Measurements from ENCODE around the gene DUSP7. TPM values are rescaled to one million over a fixed set of nuclear protein-coding genes. Genes with fewer than 3 reads are reported as not detected.

The DUSP7 gene
- polyA plus RNA-seq, 1 of the 3 experiments (the other 2 are of a cell fraction), result 25.8 TPM

- TF ChIP-seq MAX (IDR thresholded peaks at IDR 0.05; ENCODE audit: low read depth), result no peak
- no peak for TF ChIP-seq TCF12 (IDR thresholded peaks at IDR 0.05)
Observed at GRCh38 chr3:52104684-52105640, 48.6 kb upstream of the DUSP7 start (continued).

- no peak overlapping the region for H2AFZ ChIP-seq (ENCODE audit: low read depth)
- peaks cover 0 to 6% of the 10 kb centered on the region in 2 experiments; a peak in 2 of 4 replicates for H3K4me1 ChIP-seq (ENCODE audit: control insufficient read depth in 1 of 2, insufficient read depth in 2 of 2, low read depth in 1 of 2, low read length in 1 of 2)
- H3K9me3 ChIP-seq, result no peaks in the 10 kb centered on the region
- no peaks in the 10 kb centered on the region for H4K20me1 ChIP-seq (ENCODE audit: insufficient read depth)
- 0 out of 2 replicates have a peak, but pooled peaks cover 6% of the 10 kb centered on the region for H3K9me2 ChIP-seq
- 95% methylated on average over 4 of the region's 4 CpGs for WGBS (ENCODE audit: low lambda C conversion rate)
- POLR2A ChIA-PET, result no interaction called here
- no peaks in the 10 kb centered on the region for H3K79me2 ChIP-seq (ENCODE audit: insufficient read depth)
- no peak overlapping the region for H3K27ac ChIP-seq (ENCODE audit: low read depth in 2 of 2, low read length in 1 of 2)
- peaks cover 2 to 18% of the 10 kb centered on the region in 2 experiments for H3K36me3 ChIP-seq (replicated peaks in 1 of 2; ENCODE audit: control insufficient read depth in 1 of 2, insufficient read depth in 2 of 2, low read length in 1 of 2)
- CTCF ChIA-PET, result no interaction called here
- no peaks in the 10 kb centered on the region for H3K27me3 ChIP-seq (ENCODE audit: insufficient read depth)
- H3K4me3 ChIP-seq (ENCODE audit: low read depth in 2 of 2, low read length in 1 of 2), result no peak overlapping the region
- H3K9ac ChIP-seq, result no peak overlapping the region
- no peak for DNase-seq
- H3F3A ChIP-seq (replicated peaks; ENCODE audit: insufficient read depth), result no peaks in the 10 kb centered on the region
- H3K4me2 ChIP-seq, result no peak overlapping the region
- TF ChIP-seq EZH2phosphoT487 (IDR thresholded peaks at IDR 0.05; ENCODE audit: borderline replicate concordance, low read depth) (no peak), IRF3 (IDR thresholded peaks at IDR 0.05; ENCODE audit: low read depth, low read length) (no peak), MAX (IDR thresholded peaks at IDR 0.05; ENCODE audit: low read depth) (no peak), RAD21 (IDR thresholded peaks at IDR 0.05; ENCODE audit: low read length) (no peak), MEF2A (IDR thresholded peaks at IDR 0.05; ENCODE audit: borderline replicate concordance, low read depth) (no peak), REST (IDR thresholded peaks at IDR 0.05; ENCODE audit: low read depth, low read length) (no peak), GATA2 (CRISPR knock-in tag; IDR thresholded peaks at IDR 0.05) (no peak), FOXM1 (IDR thresholded peaks at IDR 0.05; ENCODE audit: low read depth) (no peak), CTCF (IDR thresholded peaks at IDR 0.05) (no peak), RXRA (IDR thresholded peaks at IDR 0.05; ENCODE audit: borderline replicate concordance, low read depth) (no peak), USF2 (IDR thresholded peaks at IDR 0.05; ENCODE audit: borderline replicate concordance, low read depth, low read length) (no peak), FOSL2 (IDR thresholded peaks at IDR 0.05; ENCODE audit: borderline replicate concordance, low read depth) (no peak), USF1 (IDR thresholded peaks at IDR 0.05; ENCODE audit: borderline replicate concordance, low read depth) (no peak), RFX5 (IDR thresholded peaks at IDR 0.05; ENCODE audit: low read length) (no peak), POLR2AphosphoS5 (IDR thresholded peaks at IDR 0.05; ENCODE audit: low read depth, low read length) (no peak), TEAD4 (IDR thresholded peaks at IDR 0.05; ENCODE audit: borderline replicate concordance, insufficient read depth) (no peak), YY1 (IDR thresholded peaks at IDR 0.05; ENCODE audit: low read depth) (no peak), GABPA (IDR thresholded peaks at IDR 0.05; ENCODE audit: low read depth) (no peak), SIN3A (IDR thresholded peaks at IDR 0.05; ENCODE audit: borderline replicate concordance, low read depth, low read length) (no peak)
Observed at GRCh38 chr3:52102934-52103333, 46.6 kb upstream of the DUSP7 start.
